ENCODE results near the gene AGPAT1.

DNA sequence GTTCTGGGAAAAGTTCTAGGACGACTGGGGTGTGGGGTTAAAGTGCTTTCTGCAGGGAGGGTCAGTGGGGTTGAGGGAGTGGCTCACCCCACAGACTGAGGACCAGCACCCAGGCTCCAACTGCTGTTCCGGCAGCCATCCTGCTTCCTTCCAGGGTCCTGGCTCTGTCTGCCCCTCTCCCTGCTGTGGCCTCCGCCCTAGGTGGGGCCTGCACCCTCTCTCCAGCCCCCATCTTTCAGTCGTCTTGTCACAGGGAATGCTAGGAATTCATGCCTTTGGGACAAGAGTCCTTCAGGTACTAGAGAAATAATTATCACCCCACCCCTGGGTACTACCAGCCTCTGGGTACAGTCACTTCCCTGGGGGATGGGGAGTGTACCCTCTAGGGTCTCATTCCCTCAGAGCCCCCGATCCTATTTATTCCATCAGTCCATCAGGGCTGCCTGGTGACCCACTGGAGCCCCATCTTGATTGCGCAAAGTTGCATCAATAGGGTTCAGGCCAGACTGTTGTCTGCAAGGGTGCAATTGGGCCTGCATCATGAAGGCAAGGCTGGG, 8.3 kb upstream of the AGPAT1 start, which contains the start of gene AGER:
- TF ChIP-seq POLR2AphosphoS5 (IDR thresholded peaks at IDR 0.05) (peak in 1 of 2 donors; percentile 34), POLR2A (IDR thresholded peaks at IDR 0.05) (peak in 1 of 4 donors; percentile 62), EP300 (IDR thresholded peaks at IDR 0.05) (no peak)
- TF ChIP-seq, protein P1, sequence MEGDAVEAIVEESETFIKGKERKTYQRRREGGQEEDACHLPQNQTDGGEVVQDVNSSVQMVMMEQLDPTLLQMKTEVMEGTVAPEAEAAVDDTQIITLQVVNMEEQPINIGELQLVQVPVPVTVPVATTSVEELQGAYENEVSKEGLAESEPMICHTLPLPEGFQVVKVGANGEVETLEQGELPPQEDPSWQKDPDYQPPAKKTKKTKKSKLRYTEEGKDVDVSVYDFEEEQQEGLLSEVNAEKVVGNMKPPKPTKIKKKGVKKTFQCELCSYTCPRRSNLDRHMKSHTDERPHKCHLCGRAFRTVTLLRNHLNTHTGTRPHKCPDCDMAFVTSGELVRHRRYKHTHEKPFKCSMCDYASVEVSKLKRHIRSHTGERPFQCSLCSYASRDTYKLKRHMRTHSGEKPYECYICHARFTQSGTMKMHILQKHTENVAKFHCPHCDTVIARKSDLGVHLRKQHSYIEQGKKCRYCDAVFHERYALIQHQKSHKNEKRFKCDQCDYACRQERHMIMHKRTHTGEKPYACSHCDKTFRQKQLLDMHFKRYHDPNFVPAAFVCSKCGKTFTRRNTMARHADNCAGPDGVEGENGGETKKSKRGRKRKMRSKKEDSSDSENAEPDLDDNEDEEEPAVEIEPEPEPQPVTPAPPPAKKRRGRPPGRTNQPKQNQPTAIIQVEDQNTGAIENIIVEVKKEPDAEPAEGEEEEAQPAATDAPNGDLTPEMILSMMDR (IDR thresholded peaks at IDR 0.05) = no peak

Measured in upper lobe of left lung (tissue), 4 donors.